Smooth muscle cell (in vitro differentiated cells): Measurements from ENCODE around the gene PCDHA11. TPM values are rescaled to one million over a fixed set of nuclear protein-coding genes. Genes with fewer than 3 reads are reported as not detected.
"Not testable (repeated sequence)": the region's sequence is repeated elsewhere in the genome, so short reads cannot be mapped to it uniquely, and the experiment has no call there.

Experiments
- DNase-seq: peaks from one replicate; lab custom pipeline; 2025; ENCODE audit not compliant: unreplicated experiment; lab: John Stamatoyannopoulos, UW
- H2AFZ ChIP-seq: fragments of 200-600 bp; sonication (generic); 2 replicates; pipeline ENCODE4 v1.6.0; 2016; ENCODE audit warnings: antibody characterized with exemption, low read depth, mild to moderate bottlenecking
- H3F3A ChIP-seq: fragments of 200-600 bp; sonication (generic); 2 replicates; pipeline ENCODE4 v1.6.0; 2017; ENCODE audit warnings: antibody characterized with exemption, low read depth
- H3K27ac ChIP-seq: fragments of 200-600 bp; sonication (generic); 2 replicates; pipeline ENCODE4 v1.5.1; 2016; ENCODE audit warnings: low read depth, mild to moderate bottlenecking
- H3K27me3 ChIP-seq: fragments of 200-600 bp; sonication (generic); 2 replicates; pipeline ENCODE4 v1.6.1; 2016; ENCODE audit warnings: low read depth, mild to moderate bottlenecking
- H3K36me3 ChIP-seq: fragments of 200-600 bp; sonication (generic); 2 replicates; pipeline ENCODE4 v1.5.1; 2016; ENCODE audit warnings: low read depth
- H3K4me1 ChIP-seq: fragments of 200-600 bp; sonication (generic); 2 replicates; pipeline ENCODE4 v1.5.1; 2016; ENCODE audit warnings: low read depth
- H3K4me2 ChIP-seq: fragments of 200-600 bp; sonication (generic); 2 replicates; pipeline ENCODE4 v1.6.0; 2016; ENCODE audit warnings: mild to moderate bottlenecking
- H3K4me3 ChIP-seq: fragments of 200-600 bp; sonication (generic); 2 replicates; pipeline ENCODE4 v1.5.1; 2016; ENCODE audit warnings: mild to moderate bottlenecking
- H3K79me2 ChIP-seq: fragments of 200-600 bp; sonication (generic); 2 replicates; pipeline ENCODE4 v1.6.0; 2016; ENCODE audit warnings: low read depth, mild to moderate bottlenecking
- H3K9ac ChIP-seq: fragments of 200-600 bp; sonication (generic); 2 replicates; pipeline ENCODE4 v1.6.0; 2016; ENCODE audit warnings: low read depth
- H3K9me3 ChIP-seq: fragments of 200-600 bp; sonication (generic); replicated peaks from 2 replicates; pipeline ENCODE4 v1.5.1; 2016; ENCODE audit warnings: low read depth
- H4K20me1 ChIP-seq: fragments of 200-600 bp; sonication (generic); 2 replicates; pipeline ENCODE4 v1.6.0; 2016; ENCODE audit warnings: low read depth
- WGBS: methylation state at CpG from one replicate; pipeline ENCODE4 v1.1.7; 2016; ENCODE audit warnings: low lambda C conversion rate; 5-methylcytosine and 5-hydroxymethylcytosine counted together
- polyA plus RNA-seq: library from polyadenylated mRNA; unstranded; fragments of >200 nt; fragmentation: Nextera tagmentation; extraction: Ambion mirVana; gene quantifications from 2 replicates; pipeline ENCODE4 v1.2.1, GENCODE V29; 2016
- total RNA-seq: library from RNA; depleted of rRNA; stranded (reverse); fragments of >200 nt; gene quantifications from 2 replicates; pipeline ENCODE4 v1.2.3, GENCODE V29; 2014
- TF ChIP-seq, protein P1 (sequence below): fragments of 200-600 bp; sonication (generic); IDR thresholded peaks from 2 replicates; pipeline ENCODE4 v1.5.1; 2017; ENCODE audit warnings: borderline replicate concordance, mild to moderate bottlenecking, antibody characterized with exemption; ENCODE audit not compliant: insufficient read depth, poor library complexity, severe bottlenecking

Gene PCDHA11
- total and polyA plus RNA-seq, 2 experiments from 2014 or later: 3.0 to 3.8 TPM

GRCh38 chr5:140833993-140834392 is 34.8 kb upstream of the PCDHA11 start, which contains the start of gene PCDHA7:
Gene PCDHA7, plus strand, starts transcription at chr5:140834269. Its CDS starts 115 bp downstream, at chr5:140834384.
- H3K4me2 ChIP-seq: no peak within 1 kb of the TSS
- peak within 1 kb of the TSS; percentile 15 for H3K4me3 ChIP-seq
- H3K4me1 ChIP-seq: no peaks in the 10 kb centered on the region
- no peak within 1 kb of the TSS for H2AFZ ChIP-seq
- no peaks in the 10 kb centered on the region for H3K27me3 ChIP-seq
- no peak for DNase-seq
- H3K9ac ChIP-seq: no peak within 1 kb of the TSS
- no peaks in the 10 kb centered on the region for H3K79me2 ChIP-seq
- no peak within 1 kb of the TSS for H3K27ac ChIP-seq
- 88% methylated on average over 8 of the region's 8 CpGs for WGBS
- H3K36me3 ChIP-seq: no peaks in the 10 kb centered on the region
- no peaks in the 10 kb centered on the region for H4K20me1 ChIP-seq
- H3K9me3 ChIP-seq: no peaks in the 10 kb centered on the region
- TF ChIP-seq, protein P1, sequence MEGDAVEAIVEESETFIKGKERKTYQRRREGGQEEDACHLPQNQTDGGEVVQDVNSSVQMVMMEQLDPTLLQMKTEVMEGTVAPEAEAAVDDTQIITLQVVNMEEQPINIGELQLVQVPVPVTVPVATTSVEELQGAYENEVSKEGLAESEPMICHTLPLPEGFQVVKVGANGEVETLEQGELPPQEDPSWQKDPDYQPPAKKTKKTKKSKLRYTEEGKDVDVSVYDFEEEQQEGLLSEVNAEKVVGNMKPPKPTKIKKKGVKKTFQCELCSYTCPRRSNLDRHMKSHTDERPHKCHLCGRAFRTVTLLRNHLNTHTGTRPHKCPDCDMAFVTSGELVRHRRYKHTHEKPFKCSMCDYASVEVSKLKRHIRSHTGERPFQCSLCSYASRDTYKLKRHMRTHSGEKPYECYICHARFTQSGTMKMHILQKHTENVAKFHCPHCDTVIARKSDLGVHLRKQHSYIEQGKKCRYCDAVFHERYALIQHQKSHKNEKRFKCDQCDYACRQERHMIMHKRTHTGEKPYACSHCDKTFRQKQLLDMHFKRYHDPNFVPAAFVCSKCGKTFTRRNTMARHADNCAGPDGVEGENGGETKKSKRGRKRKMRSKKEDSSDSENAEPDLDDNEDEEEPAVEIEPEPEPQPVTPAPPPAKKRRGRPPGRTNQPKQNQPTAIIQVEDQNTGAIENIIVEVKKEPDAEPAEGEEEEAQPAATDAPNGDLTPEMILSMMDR: no peak
- no peaks in the 10 kb centered on the region for H3F3A ChIP-seq

DNA sequence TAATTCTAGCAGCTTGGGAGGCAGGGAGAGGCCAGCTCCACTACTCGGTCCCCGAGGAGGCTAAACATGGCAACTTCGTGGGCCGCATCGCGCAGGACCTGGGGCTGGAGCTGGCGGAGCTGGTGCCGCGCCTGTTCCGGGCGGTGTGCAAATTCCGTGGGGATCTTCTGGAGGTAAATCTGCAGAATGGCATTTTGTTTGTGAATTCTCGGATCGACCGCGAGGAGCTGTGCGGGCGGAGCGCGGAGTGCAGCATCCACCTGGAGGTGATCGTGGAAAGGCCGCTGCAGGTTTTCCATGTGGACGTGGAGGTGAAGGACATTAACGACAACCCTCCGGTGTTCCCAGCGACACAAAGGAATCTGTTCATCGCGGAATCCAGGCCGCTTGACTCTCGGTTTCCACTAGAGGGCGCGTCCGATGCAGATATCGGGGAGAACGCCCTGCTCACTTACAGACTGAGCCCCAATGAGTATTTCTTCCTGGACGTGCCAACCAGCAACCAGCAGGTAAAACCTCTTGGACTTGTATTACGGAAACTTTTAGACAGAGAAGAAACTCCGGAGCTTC is 34.2 kb upstream of the PCDHA11 start:
- not testable (repeated sequence) for H3K4me1 ChIP-seq, H3K9me3 ChIP-seq, H2AFZ ChIP-seq, H3K79me2 ChIP-seq, H3K27ac ChIP-seq, H3K36me3 ChIP-seq, H3K4me2 ChIP-seq, H4K20me1 ChIP-seq, H3F3A ChIP-seq, H3K27me3 ChIP-seq, H3K9ac ChIP-seq, DNase-seq
- 80% methylated on average over 29 of the region's 38 CpGs for WGBS
- peak overlapping the region; percentile 15 for H3K4me3 ChIP-seq

DNA sequence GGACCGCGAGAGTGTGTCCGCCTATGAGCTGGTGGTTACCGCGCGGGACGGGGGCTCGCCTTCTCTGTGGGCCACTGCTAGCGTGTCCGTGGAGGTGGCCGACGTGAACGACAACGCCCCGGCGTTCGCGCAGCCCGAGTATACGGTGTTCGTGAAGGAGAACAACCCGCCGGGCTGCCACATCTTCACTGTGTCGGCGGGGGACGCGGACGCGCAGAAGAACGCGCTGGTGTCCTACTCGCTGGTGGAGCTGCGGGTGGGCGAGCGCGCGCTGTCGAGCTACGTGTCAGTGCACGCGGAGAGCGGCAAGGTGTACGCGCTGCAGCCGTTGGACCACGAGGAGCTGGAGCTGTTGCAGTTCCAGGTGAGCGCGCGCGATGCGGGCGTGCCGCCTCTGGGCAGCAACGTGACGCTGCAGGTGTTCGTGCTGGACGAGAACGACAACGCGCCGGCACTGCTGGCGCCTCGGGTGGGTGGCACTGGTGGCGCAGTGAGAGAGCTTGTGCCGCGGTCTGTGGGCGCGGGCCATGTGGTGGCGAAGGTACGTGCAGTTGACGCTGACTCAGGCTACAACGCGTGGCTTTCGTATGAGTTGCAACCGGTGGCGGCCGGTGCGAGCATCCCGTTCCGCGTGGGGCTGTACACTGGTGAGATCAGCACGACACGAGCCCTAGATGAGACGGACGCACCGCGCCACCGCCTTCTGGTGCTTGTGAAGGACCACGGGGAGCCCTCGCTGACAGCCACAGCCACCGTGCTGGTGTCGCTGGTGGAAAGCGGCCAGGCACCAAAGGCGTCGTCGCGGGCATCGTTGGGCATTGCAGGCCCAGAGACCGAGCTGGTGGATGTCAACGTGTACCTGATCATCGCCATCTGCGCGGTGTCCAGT is 32.9 kb upstream of the PCDHA11 start:
- TF ChIP-seq, protein P1: no peak
- no peak overlapping the region for H3K4me2 ChIP-seq
- H4K20me1 ChIP-seq: no peaks in the 10 kb centered on the region
- H3K4me3 ChIP-seq: no peak overlapping the region
- H3F3A ChIP-seq: no peaks in the 10 kb centered on the region
- no peak overlapping the region for H3K9ac ChIP-seq
- H3K9me3 ChIP-seq: no peaks in the 10 kb centered on the region
- no peaks in the 10 kb centered on the region for H3K79me2 ChIP-seq
- 98% methylated on average over 96 of the region's 103 CpGs for WGBS
- no peak overlapping the region for H3K27ac ChIP-seq
- H3K4me1 ChIP-seq: no peaks in the 10 kb centered on the region
- no peak overlapping the region for H2AFZ ChIP-seq
- DNase-seq: no peak
- no peaks in the 10 kb centered on the region for H3K36me3 ChIP-seq
- H3K27me3 ChIP-seq: no peaks in the 10 kb centered on the region

- Histone ChIP-seq H3F3A (no peaks in the 10 kb centered on the region), H3K27me3 (no peaks in the 10 kb centered on the region), H3K4me3 (no peak within 1 kb of the TSS), H3K36me3 (no peaks in the 10 kb centered on the region), H3K79me2 (no peaks in the 10 kb centered on the region), H3K27ac (no peak within 1 kb of the TSS), H3K4me2 (no peak within 1 kb of the TSS), H3K9me3 (no peaks in the 10 kb centered on the region), H4K20me1 (no peaks in the 10 kb centered on the region), H3K4me1 (no peaks in the 10 kb centered on the region), H2AFZ (no peak within 1 kb of the TSS), H3K9ac (no peak within 1 kb of the TSS)
- TF ChIP-seq, protein P1: no peak
- DNase-seq: no peak
- WGBS: 69% methylated on average over 47 of the region's 47 CpGs
These were observed 27.5 kb upstream of the PCDHA11 start, which contains the start of gene PCDHA8 for GRCh38 chr5:140840978-140841962. Gene PCDHA8, plus strand, starts transcription at chr5:140841187. Its CDS starts 135 bp downstream, at chr5:140841322.
